Colonic mucosa (tissue), 4 donors: ENCODE results near the gene LAMA4. TPM values are rescaled to one million over a fixed set of nuclear protein-coding genes. Genes with fewer than 3 reads are reported as not detected.
A peak's percentile ranks its signal among the peaks of the same experiment; 100 is the strongest.

Experiments used
- DNase-seq: peaks from one replicate; pipeline ENCODE4 v3.0.0-alpha.2; 2020
- H3K27ac ChIP-seq: fragments of 200-600 bp; one replicate; pipeline ENCODE4 v1.8.0; 2021
- H3K27me3 ChIP-seq: fragments of 200-600 bp; one replicate; pipeline ENCODE4 v1.8.0; 2021
- H3K36me3 ChIP-seq: fragments of 200-600 bp; one replicate; pipeline ENCODE4 v1.8.0; 2021
- H3K4me1 ChIP-seq: fragments of 200-600 bp; one replicate; pipeline ENCODE4 v1.8.0; 2021; ENCODE audit warnings: mild to moderate bottlenecking
- H3K4me3 ChIP-seq: fragments of 200-600 bp; one replicate; pipeline ENCODE4 v1.8.0; 2021
- H3K9ac ChIP-seq, 2 donors: one replicate each; pipeline ENCODE4 v1.7.0; 2013; ENCODE audit warnings: control low read depth in 2 of 2, low read depth in 2 of 2, low read length in 2 of 2
- H3K9me3 ChIP-seq: fragments of 200-600 bp; one replicate; pipeline ENCODE4 v1.8.0; 2021
- intact Hi-C: fragments of 100-400 bp; cut with DNase I; formaldehyde crosslinking; loops from one replicate; pipeline ENCODE4 v1.14.1; 2022
- total RNA-seq, 2 donors: library from RNA; stranded (reverse); fragmentation: NEBNext Ultra II Directional in 1 of 2; extraction: Animal tissue kit (Norgen Biotek cat#: 25700) in 1 of 2; gene quantifications; one replicate each; pipeline ENCODE4 v1.2.1, GENCODE V29; 2021
- TF ChIP-seq, protein P1 (sequence below): fragments of 200-600 bp; IDR thresholded peaks from one replicate; pipeline ENCODE4 v1.8.0; 2022; ENCODE audit warnings: antibody characterized with exemption, mild to moderate bottlenecking
- donor health status: healthy.
- donor health status: DM: no; HTN: no; CAD: no.
- donor health status: DM: no; HTN: no; CAD: no.

Gene LAMA4
- total RNA-seq, 2 donors from 2014 or later, result 15.8 to 35.1 TPM

- intact Hi-C loops, result no loop called here
- Histone ChIP-seq H3K9me3 (no peaks in the 10 kb centered on the region), H3K36me3 (no peaks in the 10 kb centered on the region), H3K27ac (peak overlapping the region; percentile 22), H3K4me3 (no peak overlapping the region), H3K27me3 (no peaks in the 10 kb centered on the region), H3K4me1 (no peaks in the 10 kb centered on the region), H3K9ac (no peak overlapping the region)
- DNase-seq, result peak; percentile 35
- TF ChIP-seq, protein P1, sequence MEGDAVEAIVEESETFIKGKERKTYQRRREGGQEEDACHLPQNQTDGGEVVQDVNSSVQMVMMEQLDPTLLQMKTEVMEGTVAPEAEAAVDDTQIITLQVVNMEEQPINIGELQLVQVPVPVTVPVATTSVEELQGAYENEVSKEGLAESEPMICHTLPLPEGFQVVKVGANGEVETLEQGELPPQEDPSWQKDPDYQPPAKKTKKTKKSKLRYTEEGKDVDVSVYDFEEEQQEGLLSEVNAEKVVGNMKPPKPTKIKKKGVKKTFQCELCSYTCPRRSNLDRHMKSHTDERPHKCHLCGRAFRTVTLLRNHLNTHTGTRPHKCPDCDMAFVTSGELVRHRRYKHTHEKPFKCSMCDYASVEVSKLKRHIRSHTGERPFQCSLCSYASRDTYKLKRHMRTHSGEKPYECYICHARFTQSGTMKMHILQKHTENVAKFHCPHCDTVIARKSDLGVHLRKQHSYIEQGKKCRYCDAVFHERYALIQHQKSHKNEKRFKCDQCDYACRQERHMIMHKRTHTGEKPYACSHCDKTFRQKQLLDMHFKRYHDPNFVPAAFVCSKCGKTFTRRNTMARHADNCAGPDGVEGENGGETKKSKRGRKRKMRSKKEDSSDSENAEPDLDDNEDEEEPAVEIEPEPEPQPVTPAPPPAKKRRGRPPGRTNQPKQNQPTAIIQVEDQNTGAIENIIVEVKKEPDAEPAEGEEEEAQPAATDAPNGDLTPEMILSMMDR, result no peak
These were observed 27.7 kb upstream of the LAMA4 start for GRCh38 chr6:112281821-112282615.

DNA sequence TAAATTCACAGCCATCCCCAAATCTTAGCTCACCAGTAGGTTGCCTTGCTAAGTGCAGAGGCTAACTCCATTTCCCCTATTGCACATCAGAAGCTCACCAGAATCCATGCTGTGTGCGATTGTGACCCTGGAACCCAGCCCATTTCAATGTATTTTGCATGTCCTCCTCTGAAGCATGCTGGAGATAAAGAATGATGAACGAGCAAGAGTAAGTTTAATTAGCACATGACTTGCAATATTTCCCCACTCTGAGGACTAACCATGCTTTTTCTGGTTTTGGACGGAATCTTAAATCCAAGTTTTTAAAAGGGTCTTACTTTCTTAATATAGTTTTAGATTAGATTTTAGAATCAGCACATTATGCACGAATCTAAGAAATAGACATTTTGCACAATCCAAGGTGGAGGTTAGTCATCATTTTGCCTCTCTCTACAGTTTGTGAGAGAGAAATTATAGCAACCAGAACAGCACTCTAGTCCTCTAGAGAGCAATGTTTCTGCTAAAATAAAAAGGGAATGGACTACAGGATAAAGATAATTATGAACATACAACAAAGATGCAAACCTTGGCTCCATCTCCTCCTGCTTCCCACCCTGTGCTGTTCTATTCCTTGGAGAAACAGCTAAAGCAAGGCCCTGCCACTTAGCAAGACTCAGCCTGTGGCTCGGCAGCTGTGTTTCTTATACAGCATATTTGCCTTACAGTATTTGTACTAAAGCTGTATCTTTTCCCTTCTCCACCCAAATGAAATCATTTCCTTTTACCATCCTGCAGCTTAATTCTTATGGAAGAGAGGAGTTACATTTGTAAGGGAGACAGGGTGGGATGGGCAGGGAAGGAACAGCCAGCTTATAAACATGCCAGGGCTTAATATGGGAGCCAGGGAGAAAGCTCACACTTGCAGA is 24.9 kb upstream of the LAMA4 start:
- H3K4me3 ChIP-seq, result no peak overlapping the region
- no peak for DNase-seq
- no peak overlapping the region for H3K27ac ChIP-seq
- intact Hi-C loops, result no loop called here
- TF ChIP-seq, protein P1, result no peak
- H3K9me3 ChIP-seq, result no peaks in the 10 kb centered on the region
- no peaks in the 10 kb centered on the region for H3K27me3 ChIP-seq
- no peaks in the 10 kb centered on the region for H3K4me1 ChIP-seq
- H3K9ac ChIP-seq, result no peak overlapping the region
- H3K36me3 ChIP-seq, result no peaks in the 10 kb centered on the region

GRCh38 chr6:112275365-112275764 is 21.0 kb upstream of the LAMA4 start:
- Histone ChIP-seq H3K27ac (no peak overlapping the region), H3K27me3 (no peaks in the 10 kb centered on the region), H3K36me3 (no peaks in the 10 kb centered on the region), H3K4me1 (no peaks in the 10 kb centered on the region), H3K4me3 (no peak overlapping the region), H3K9ac (no peak overlapping the region), H3K9me3 (no peaks in the 10 kb centered on the region)
- intact Hi-C loops, result no loop called here
- DNase-seq, result no peak
- TF ChIP-seq, protein P1, result no peak

DNA sequence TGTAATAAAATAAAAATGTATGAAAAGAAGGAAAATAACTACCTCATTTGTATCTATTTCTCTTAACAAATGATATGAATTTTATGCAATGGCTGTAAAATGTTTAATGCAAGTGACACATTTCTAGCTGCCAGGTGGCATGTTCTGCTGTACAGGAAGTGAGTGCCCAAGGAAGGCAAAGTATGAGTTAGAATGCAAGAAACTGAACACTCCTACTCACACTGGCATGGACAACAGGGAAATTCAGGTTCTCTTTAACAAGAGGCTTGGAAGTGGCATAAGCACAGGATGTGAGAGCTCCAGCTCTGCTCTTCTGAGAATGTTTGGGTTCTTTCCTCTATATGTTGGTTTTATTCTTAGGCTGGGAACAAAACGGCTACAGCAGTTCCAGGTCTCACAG is 20.4 kb upstream of the LAMA4 start:
- DNase-seq, result no peak
- H3K9me3 ChIP-seq, result no peaks in the 10 kb centered on the region
- no peak overlapping the region for H3K4me3 ChIP-seq
- intact Hi-C loops, result no loop called here
- H3K27ac ChIP-seq, result no peak overlapping the region
- H3K27me3 ChIP-seq, result no peaks in the 10 kb centered on the region
- TF ChIP-seq, protein P1, result no peak
- no peaks in the 10 kb centered on the region for H3K36me3 ChIP-seq
- no peaks in the 10 kb centered on the region for H3K4me1 ChIP-seq
- H3K9ac ChIP-seq, result no peak overlapping the region

DNA sequence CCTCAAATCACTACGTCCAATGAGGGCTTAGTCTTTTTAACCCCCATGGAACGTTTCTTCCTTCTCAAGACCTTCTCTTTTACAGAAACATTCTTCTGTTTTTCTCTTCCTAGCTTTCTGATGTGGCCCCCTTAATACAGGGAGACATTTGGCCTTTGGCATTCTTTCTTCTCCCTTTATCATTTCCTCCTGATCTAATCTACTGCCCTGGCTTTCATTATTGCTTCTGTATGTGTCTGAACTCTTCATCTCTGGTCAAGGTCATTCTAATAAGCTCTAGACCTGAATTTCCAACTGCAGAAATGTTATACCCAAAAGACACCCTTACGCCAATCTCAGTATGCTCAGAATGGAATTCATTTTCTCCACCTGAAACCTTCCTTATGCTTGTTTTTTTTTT is 18.4 kb upstream of the LAMA4 start:
- Histone ChIP-seq H3K4me1 (no peaks in the 10 kb centered on the region), H3K27me3 (no peaks in the 10 kb centered on the region), H3K36me3 (no peaks in the 10 kb centered on the region), H3K27ac (no peak overlapping the region), H3K4me3 (no peak overlapping the region), H3K9me3 (no peaks in the 10 kb centered on the region), H3K9ac (no peak overlapping the region)
- intact Hi-C loops, result no loop called here
- TF ChIP-seq, protein P1, result no peak
- DNase-seq, result no peak
